ENCODE data around the gene SLC1A4. TPM values are rescaled to one million over a fixed set of nuclear protein-coding genes. Genes with fewer than 3 reads are reported as not detected.

Gene SLC1A4
- total and polyA plus RNA-seq, 10 of the 15 experiments (the other 5 are each of a cell fraction or from before 2014, with no cell fraction given), result 10.8 to 43.2 (median 27.7) TPM

- ChIA-PET POLR2A (no interaction called here), SMC1A (ENCODE audit: uncharacterized antibody, unreplicated experiment) (interaction anchor here (1.0 to 2.6 kb wide), 3 partner anchors 10 to 131 kb away, joined by 3 to 6 read pairs (median 4); no protein-coding TSS in a partner anchor), CTCF (interaction anchor here (0.6 to 1.6 kb wide), 7 partner anchors 10 to 431 kb away, joined by 3 to 4 read pairs (median 3); no protein-coding TSS in a partner anchor), RAD21 (ENCODE audit: unreplicated experiment) (no interaction called here)
- no TSS peak for BruUV-seq (replicated peaks)
- H3K79me2 ChIP-seq (ENCODE audit: control insufficient read depth, insufficient read depth, low read length), result no peaks in the 10 kb centered on the region
- no peak overlapping the region for H3K27ac ChIP-seq (ENCODE audit: control insufficient read depth, insufficient read depth)
- no peaks in the 10 kb centered on the region for H3K36me3 ChIP-seq (ENCODE audit: control insufficient read depth in 2 of 2, insufficient read depth in 2 of 2, low read length in 1 of 2)
- 67% methylated on average over 10 of the region's 10 CpGs for WGBS (ENCODE audit: insufficient coverage, insufficient replicate concordance, low lambda C conversion rate, missing lambda C conversion rate)
- H3K9ac ChIP-seq (ENCODE audit: control insufficient read depth, insufficient read depth, low read length), result no peak overlapping the region
- FAIRE-seq (no peak), DNase-seq (ENCODE audit: low read depth, low spot score) (no peak), ATAC-seq (no peak)
- intact Hi-C loops (cut with micrococcal nuclease; ENCODE audit: unreplicated experiment) (no loop called here), in situ Hi-C loops (cut with MboI) (no loop called here)
- no peaks in the 10 kb centered on the region for H3K27me3 ChIP-seq (replicated peaks in 1 of 2; ENCODE audit: control insufficient read depth in 2 of 2, insufficient read depth in 2 of 2, low read length in 1 of 2)
- H3K4me2 ChIP-seq (ENCODE audit: control insufficient read depth, insufficient read depth), result no peak overlapping the region
- no peak overlapping the region for H3K4me3 ChIP-seq
- no peaks in the 10 kb centered on the region for H4K20me1 ChIP-seq (ENCODE audit: control insufficient read depth, insufficient read depth)
- H2AFZ ChIP-seq (ENCODE audit: control insufficient read depth, low read depth, low read length), result no peak overlapping the region
- no peaks in the 10 kb centered on the region; the same call in 1 of the 2 replicates for H3K4me1 ChIP-seq (ENCODE audit: control insufficient read depth, insufficient read depth, low read length)
- H3K9me3 ChIP-seq (replicated peaks; ENCODE audit: control insufficient read depth, insufficient read depth, low read length), result peaks cover 24% of the 10 kb centered on the region
- TF ChIP-seq TCF12 (IDR thresholded peaks at IDR 0.05; ENCODE audit: low read depth, low read length) (no peak), ZSCAN29 (IDR thresholded peaks at IDR 0.05) (no peak), CEBPZ (IDR thresholded peaks at IDR 0.05; ENCODE audit: low read depth, low read length) (no peak), POLR2AphosphoS5 (IDR thresholded peaks at IDR 0.05; ENCODE audit: low read length) (no peak), ZBED1 (IDR thresholded peaks at IDR 0.05; ENCODE audit: borderline replicate concordance) (no peak), ZBTB40 (IDR thresholded peaks at IDR 0.05; ENCODE audit: borderline replicate concordance) (no peak), ZBTB33 (IDR thresholded peaks at IDR 0.05) (no peak), RELA (IDR thresholded peaks at IDR 0.05; ENCODE audit: borderline replicate concordance, partially characterized antibody) (no peak), SKIL (IDR thresholded peaks at IDR 0.05; ENCODE audit: low read depth, poor library complexity, severe bottlenecking) (no peak), YY1 (IDR thresholded peaks at IDR 0.05; ENCODE audit: low read depth, low read length) (no peak)
Measured at GRCh38 chr2:65045651-65046050, 56.5 kb downstream of the SLC1A4 start.

All from GM12878 (cell line).